GM21723 (cell line): ENCODE measurements around the gene TBX6.

Experiments
- ATAC-seq: cut with Tn5 transposase; IDR thresholded peaks from one replicate; pipeline ENCODE4 v1.9.1; 2021; ENCODE audit warnings: mild to moderate bottlenecking, moderate library complexity; ENCODE audit not compliant: unreplicated experiment

Gene TBX6

DNA sequence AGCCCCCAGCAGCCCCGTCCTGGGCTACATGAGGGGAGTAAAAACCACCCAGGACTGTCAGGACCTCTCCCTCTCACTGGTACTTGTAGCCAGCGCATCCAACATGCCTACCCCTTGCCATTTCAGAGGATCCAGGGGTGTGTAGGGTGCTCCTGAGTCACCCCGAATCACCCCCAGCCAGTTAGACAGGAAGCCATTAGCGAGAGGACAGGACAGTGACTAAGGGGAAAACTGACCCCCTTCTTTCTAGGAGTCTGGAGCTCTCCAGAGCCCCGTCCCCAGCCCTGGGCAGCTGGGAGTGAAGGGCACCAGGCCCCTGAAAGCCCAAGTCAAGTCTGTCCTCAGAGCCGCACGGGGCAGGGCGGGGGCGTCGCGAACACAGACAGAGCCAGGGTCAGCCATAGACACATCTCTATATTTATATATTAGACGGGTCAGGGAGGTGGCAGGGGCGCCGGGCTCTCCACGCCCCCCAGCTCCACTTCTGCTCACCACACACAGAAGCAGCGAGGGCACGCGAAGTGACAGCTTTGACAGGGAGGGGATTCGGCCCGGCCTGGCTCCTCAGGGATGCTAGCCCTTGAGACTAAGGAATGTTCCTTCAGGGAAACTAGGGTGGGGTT, 22.1 kb upstream of the TBX6 start:
- ATAC-seq = no peak

DNA sequence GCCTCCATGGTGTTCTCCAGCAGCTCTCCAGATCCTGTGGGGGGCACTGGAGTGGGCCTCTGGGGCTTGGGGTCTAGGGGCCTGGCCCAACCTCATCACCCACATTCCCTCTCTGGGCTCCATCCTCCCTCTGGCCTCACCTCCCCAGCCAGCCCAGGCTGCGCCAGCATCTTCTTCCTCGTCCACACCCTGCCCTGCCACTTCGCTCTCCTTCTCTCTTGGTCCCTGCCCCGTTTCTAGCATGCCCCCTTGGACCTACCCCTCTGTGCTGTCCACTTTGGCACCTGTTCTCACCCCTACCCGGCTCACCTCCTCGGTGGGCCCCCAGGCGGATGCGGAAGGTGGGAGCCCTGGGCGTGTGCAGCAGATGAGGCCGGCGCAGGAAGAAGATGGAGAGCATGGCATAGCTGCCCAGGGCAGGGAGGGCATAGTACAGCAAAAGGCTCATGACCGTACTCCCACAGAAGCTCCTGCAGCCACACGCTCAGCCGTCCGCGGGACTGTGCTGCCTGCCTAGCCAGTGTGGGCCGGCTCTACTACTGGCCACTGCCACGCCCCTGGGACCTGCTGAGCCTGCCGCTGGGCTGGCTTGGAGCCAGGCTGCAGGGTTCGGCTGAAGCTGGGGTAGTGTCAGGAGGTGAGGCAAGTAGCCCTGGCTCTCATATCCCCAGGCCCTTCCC, 21.4 kb upstream of the TBX6 start, which contains the start of gene GDPD3:
Gene GDPD3, minus strand, starts transcription at position 507 of the 680 bp plus-strand sequence. Its CDS starts 59 bp downstream, at position 448.
- no peak for ATAC-seq

DNA sequence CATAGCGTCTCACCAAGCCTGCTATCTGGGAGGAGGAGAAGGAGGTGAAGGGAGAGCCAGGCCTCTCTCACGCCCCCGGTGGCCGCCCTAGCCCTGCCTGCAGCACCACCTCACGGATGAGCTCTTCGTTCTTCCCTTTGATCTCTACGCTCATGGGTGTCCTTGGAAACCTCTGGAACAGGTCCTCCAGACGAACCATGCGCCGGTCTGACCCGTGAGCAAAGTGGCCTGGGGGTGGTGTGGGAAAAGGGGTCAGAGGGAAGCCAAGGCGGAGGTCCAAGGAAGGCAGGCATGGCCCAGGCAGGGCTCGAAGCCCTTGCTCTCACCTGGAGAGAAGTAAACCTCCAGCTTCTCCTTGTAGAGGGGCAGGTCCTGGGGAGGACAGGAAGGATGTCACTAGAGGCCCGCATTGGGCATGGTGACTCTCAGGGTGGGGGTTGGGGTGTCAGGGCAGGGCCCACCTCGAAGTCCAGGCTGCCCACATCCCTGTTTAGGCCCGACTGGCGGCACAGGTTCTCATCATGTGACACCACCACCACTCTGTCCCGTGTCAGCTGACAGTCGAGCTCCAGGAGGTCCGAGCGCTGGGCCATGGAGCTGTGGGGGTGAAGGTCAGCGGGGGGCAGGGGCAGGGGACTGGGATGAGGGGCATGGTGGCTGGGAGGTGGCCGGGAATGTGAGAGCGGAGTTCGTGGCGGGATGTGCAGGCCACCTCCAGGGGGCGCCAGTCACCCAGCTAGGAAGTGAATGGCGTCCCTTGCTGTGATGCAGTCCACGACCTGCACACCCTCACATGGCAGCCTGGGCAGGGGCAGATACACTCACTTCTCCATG, 20.7 kb upstream of the TBX6 start:
- ATAC-seq = no peak

DNA sequence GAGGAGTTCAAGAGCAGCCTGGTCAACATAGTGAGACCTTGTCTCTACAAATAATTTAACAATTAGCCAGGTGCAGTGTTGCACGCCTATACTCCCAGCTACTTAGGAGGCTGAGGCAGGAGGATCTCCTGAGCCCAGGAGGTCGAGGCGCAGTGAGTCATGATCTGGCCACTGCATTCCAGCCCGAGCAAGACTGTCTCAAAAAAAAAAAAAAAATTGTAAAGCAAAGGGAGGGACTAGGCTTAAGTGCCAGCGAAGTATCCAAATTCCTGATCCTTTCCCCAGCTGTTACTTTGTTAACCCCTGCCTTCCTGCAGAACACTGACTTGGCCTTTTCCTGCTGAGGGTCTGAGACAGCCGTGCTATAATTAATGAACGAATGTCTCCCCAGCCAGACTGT, 18.9 kb upstream of the TBX6 start:
- no peak for ATAC-seq

DNA sequence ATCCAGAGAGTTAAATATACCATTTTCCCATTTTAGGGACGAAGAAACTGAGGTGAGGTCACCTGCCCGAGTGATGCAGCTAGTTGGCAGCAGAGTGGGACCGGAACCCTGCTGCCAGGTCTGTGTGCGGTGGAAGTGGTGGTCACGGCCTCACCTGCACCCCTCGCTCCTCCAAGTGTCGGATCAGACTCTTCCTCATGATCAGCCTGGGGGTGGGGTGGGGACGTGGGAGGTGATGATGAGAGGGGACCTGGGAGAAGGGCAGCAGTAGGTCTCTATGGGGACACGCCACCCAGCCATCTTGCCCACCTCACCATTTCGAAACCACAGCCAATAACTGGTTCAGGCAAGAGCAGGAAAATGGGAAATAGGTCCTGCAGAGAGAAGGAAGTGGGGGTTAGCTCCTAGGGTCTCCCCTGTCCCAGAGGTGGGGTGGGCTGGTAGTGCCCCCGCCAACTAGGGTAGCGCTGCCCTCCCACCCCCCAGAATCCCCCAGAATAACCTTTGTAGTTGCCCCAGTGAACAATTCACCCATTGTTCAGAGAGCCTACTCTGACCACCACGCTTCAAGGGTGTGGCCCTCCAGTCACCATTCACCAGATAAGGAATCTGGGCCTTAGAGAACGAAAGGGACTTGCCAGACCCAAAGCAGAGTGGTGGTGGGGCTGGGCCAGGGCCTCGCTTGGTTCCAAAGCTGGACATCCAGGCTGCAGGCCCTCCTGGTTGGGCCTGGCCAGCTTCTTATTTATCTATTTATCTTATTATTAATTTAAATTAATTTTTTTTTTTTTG, 16.5 kb upstream of the TBX6 start:
- ATAC-seq = no peak

DNA sequence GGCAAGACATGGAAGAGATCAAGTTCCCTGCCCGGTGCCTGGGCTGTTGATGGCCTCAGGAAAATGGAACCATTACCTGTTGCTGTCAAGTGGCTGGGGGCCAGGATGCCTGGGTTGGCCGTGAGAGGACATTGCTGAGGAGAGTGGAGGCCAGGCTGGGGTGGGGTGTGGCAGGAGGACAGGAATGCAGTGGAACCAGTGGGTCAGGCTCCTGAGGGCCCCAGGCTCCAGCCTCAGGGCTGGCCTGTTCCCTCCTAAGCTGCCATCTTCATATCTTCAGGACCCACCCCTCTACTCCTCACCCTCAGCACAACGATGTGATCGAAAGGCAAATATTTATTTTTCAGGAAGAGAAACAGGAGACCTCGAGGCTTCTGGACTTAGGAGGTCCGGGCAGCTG, 12.8 kb upstream of the TBX6 start:
- ATAC-seq = no peak

DNA sequence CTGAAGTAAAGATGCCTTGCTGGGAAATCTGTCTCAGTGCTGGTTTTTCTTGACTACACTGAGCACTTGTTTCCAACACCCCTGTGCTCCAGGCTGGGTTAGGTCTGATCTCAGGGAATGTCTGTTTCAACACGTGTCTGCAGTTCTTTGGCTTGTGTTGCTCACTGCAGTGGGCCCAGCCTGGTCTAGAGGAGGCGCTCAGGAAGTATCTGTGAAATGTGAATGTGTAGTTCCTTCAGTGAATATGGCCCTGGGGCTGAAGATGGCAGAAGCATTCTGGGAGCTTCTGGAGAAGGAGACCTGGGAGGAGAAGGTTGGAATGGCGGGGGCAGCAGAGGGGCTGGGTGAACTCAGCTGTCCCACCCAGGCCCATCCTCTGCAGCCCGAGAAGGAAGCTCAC, 12.4 kb upstream of the TBX6 start:
- no peak for ATAC-seq

DNA sequence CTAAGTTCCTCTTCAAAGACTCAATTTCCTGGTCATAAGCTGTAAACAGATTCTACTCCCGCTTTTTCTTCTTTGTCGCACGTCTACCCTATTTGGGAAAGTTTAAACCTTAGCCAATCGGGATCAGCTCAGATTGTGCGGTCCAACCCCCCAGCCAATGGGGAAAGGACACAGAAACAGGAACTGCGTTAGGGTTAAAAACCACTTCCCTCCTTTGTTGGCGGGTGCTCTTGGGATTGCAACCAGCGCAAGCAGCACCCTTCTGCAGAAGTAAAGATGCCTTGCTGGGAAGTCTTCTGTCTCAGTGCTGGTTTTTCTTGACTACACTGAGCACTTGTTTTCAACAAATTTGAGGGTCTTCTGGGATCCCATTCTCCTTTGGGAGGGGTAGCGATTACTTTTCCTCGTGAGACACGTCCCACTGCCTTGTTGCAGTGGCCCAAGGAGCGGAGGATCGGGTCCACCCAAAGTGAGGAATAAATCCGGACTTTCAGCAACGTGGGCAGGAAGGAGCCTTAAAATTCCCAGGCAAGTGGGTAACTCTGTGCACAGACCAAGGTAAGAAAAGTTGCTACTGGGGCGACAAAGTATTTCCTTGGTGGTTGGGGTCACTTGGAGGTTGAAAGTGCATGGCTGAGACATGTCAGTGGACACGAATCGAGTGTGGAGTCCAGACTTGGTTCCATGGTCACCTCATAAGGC, 5.3 kb upstream of the TBX6 start:
- ATAC-seq = no peak

DNA sequence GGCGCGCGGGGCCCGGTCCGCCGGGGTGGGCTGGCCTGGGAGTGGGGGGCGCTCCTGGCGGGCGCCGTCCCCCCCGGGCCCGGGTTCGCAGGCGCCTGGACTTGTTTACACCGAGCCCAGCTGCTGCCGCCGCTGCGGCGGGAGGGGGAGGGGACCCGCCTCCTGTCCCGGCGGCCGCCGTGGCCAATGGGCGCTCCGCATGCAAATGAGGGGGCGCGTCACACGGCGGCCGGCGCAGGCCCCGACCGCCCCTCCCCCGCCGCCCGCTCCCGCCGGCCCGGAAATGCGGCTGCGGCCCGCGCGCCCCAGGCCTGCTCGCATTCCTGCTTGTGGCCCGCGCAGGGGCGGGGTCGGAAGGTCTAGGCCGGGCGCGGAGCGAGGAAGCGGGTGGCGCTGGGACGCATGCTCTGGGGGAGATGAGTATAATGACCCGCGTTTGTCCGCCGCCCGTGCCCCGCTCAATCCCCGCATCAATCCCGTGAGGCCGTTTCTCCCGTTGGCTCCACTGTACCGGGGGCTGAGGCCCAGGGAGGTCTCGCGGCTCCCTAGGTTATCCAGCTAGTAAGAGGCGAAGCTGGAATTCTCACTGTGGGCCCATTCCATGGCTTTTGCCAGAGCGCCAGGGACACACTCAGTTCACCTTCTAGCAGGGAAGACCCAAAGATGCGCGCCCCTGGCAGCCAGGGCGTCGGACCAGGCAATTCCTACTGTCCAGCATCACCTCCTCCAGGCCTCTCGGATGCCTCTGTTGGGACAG, 4.6 kb upstream of the TBX6 start, which contains the start of gene YPEL3:
Gene YPEL3, minus strand, starts transcription at position 109 of the 757 bp plus-strand sequence. CDS start 731 bp downstream, outside the sequence.
- ATAC-seq = peak; percentile 43

DNA sequence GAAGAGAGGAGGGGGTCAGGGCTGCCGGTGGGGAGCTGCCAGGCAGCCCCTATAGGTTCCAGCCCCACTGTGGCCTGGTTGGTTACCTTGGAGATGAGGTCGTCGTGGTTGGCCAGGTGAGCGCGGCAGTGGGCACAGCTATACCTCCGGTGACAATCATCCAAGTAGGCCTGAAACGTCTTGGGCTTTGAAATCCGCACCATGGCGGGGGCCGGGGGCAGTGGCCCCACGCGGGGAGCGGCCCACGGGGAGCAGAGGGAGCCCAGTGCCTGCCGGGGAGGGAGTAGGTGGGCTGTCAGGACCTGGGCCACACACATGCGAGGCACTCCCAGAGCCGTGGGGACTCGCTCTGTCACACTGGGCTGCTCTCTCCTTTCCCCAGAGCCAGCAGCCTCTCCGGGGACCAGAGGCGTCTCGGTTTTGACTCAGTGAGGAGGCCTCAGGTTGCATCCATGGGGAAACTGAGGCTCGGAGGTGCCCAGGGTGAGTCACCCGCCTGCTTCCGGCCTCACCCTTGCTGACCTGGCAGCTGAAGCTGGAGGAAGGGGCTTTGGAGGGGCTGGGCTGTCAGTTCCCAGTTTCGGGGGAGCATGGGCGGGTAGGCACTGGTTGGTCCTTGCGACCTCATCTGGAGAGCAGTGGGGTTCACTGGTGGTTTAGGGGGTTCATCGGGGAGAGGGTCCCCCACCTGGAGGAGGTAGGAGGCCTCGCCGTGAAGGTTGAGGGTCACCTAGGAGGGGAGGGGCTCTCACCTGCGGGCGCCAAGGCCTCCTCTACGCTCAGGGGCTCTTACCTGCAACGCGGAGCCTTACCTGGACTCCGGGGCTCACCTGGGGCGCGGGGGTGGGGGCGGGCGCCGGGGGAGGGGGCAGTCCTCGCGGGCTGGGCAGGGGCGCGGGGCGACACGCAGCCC, 3.7 kb upstream of the TBX6 start:
- ATAC-seq = no peak

DNA sequence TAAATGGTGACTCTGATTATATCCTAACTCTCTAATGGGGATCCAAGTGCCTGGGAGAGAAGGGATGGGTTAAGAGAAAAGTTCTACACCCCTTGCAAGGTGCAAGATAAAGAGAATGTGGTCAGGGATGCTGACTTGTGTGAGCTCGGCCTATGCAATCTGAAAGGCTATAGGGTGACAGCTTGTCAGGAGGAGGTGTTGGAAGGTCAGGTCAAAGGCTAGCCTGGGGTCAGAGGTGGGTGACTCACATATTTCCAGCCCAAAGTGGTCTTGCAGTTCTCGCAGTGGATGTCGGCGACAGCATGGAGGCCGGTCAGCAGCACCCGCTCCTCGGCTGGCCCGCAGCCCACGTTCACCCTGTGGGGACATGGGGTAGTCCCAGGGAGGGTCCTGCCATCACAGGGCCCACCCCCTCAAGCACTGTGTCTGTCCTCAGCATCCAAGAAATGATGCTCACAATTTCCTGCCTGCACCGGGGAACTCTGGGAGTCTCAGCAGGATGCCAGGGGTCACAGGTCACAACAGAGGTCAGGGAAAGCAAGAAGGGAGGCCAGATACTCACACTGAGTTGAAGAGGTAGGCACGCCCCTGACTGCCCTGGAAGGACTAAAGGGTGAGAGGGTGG, 2.9 kb upstream of the TBX6 start:
- no peak for ATAC-seq

DNA sequence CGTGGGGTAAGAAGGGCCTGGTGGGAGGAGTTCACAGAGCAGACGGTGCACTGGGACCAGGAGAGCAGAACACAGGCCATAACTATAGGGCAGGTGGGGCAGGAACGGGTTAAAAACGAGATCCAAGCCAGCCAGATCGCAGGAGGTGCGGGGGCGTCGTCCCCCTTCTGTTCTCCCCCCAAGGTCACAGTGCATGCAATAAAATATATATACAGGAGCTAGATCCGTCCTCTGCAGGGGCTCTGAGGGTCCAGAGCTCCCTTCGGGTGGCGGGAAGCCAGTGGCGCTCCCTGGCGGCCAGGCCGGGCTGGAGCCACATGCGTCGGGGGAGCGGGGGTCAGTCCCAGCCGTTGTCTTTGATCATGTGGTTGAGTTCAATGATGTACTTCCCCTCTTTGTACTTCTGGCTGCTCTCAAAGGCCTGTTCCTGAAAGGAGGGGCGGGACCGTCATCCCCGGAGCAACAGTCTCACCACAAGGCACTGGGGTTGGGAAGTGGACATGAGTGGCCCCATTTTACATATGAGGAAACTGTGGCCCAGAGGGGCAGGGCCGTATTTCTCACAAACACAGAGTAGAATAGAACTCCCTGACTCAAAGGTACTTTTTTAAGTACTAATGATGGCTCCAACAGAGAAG, 768 bp upstream of the TBX6 start:
- ATAC-seq = peak; percentile 52

DNA sequence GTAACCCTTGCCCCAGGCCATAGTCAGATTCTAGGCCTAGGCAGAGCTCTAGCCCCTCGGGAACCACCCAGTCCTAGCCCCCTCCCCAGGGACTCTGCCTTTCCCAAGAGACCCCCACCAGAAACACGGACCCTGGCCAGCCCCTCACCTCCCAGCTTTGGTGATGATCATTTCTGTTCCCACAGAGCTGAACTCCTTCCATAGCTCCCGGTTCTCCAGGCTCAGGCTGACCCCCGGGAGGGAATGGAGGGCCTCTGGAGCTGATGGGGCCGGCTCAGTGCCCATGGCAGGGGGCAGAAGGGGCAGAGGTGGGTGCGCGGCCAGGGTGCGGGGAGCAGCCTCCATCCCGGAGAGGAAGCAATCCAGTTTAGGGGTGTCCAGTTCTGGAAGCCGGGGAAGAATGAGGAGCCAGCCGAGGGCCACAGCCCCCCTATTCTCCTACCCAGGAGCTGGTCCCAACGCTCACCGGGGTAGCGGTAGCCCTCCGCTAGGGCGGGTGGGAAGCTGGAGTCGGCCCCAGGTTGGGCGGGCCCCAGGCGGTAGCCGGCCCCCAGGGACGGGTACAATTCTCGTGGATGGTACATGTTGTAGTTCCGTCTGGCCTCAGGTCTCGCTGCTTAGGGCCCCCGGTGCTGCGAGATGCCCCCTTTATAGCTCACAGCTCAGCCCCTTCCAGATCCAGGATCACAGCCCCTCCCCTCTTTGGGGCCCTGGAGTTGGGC, 953 bp downstream of the TBX6 start:
- ATAC-seq = no peak

DNA sequence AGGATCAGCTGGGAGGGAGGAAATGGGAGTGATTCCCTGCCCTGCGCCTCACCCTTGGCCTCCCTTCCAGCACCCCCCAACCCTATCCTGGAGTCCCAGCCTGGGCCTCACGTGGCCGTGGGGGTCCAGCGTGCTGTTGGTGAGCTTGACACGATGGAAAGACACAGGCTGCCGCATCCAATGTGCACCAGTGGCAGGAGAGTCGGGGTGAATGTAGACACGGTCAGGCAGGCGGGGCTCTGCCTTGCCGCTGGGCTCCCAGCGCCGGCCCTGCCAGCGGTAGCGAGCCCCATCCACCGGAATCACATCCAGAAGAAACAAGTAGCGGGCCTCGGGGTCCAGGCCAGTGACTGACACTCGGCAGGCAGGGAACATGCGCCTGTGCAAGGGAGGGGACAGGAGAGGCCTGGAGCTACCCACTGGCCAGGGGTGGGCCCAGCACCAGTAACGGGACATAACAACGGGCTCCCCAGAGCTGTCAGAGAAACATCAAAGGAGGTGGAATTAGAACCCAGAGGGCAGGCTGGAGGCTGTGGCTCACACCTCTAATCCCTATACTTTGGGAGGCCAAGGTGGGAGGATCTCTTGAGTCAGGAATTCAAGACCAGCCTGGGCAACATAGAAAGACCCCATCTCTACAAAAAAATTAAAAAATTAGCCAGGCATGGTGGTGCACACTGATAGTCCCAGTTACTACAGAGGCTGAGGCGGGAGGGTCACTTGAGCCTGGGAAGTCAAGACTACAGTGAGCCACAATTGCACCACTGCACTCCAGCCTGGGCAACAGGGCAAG, 2.7 kb downstream of the TBX6 start:
- ATAC-seq = no peak

DNA sequence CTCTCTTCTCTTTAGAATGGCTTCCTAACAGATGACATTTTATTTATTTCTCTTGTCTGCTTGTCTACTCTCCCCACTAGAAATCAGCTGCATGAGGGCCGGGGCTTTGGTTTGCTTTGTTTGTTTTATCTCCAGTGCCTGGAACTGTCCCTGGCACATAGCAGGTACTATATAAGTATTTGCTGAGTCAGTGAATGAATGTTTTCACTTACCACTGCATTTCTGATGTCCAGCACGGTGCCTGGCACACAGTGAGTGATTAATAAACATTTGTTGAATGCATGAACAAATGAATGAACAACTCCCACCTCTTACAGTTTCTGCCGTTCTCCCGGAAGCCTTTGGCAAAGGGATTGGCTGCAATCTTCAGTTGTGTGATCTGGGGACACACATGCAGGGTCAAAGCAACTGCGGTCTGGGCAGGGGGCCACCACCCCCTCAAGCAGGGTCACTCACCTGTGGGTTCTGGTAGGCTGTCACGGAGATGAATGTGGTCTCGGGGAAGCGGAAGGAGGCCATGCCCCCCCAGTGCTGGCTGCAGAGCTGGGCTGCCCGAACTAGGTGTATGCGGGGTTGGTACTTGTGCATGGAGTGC, 3.4 kb downstream of the TBX6 start:
- ATAC-seq = no peak
